ENCODE measurements around the gene REG4.
"Not testable (repeated sequence)": the region's sequence is repeated elsewhere in the genome, so short reads cannot be mapped to it uniquely, and the experiment has no call there.

The REG4 gene

GRCh38 chr1:119811387-119811786, at the start of gene REG4:
Gene REG4 (minus strand): TSS chr1:119811460. CDS start chr1:119808769, 2,691 bp downstream.
- no peak for DNase-seq (ENCODE audit: low read depth)

- no peak for DNase-seq (ENCODE audit: low read depth)
Observed at GRCh38 chr1:119859647-119860046, 48.4 kb upstream of the REG4 start.

- DNase-seq (ENCODE audit: low read depth): not testable (repeated sequence)
Observed at GRCh38 chr1:119858556-119859214, 47.4 kb upstream of the REG4 start.

GRCh38 chr1:119858126-119858525, 46.9 kb upstream of the REG4 start:
- DNase-seq (ENCODE audit: low read depth): no peak

- DNase-seq (ENCODE audit: low read depth): no peak
Observed at GRCh38 chr1:119853155-119853554, 41.9 kb upstream of the REG4 start.

GRCh38 chr1:119844206-119844605, 32.9 kb upstream of the REG4 start:
- DNase-seq (ENCODE audit: low read depth): not testable (repeated sequence)

- no peak for DNase-seq (ENCODE audit: low read depth)
Observed at GRCh38 chr1:119841306-119841705, 30.0 kb upstream of the REG4 start.

- no peak for DNase-seq (ENCODE audit: low read depth)
Observed at GRCh38 chr1:119840745-119841144, 29.5 kb upstream of the REG4 start.

GRCh38 chr1:119838236-119838635, 27.0 kb upstream of the REG4 start:
- DNase-seq (ENCODE audit: low read depth): no peak

- no peak for DNase-seq (ENCODE audit: low read depth)
Observed at GRCh38 chr1:119834990-119835389, 23.7 kb upstream of the REG4 start.

- DNase-seq (ENCODE audit: low read depth): no peak
Observed at GRCh38 chr1:119831027-119831426, 19.8 kb upstream of the REG4 start.

- DNase-seq (ENCODE audit: low read depth): no peak
Observed at GRCh38 chr1:119829625-119830024, 18.4 kb upstream of the REG4 start.

- DNase-seq (ENCODE audit: low read depth): not testable (repeated sequence)
Observed at GRCh38 chr1:119829006-119829405, 17.7 kb upstream of the REG4 start.

- DNase-seq (ENCODE audit: low read depth): no peak
Observed at GRCh38 chr1:119828266-119828665, 17.0 kb upstream of the REG4 start.

- DNase-seq (ENCODE audit: low read depth): no peak
Observed at GRCh38 chr1:119827010-119827409, 15.8 kb upstream of the REG4 start.

GRCh38 chr1:119822406-119822805, 11.1 kb upstream of the REG4 start:
- no peak for DNase-seq (ENCODE audit: low read depth)

GRCh38 chr1:119818181-119818580, 6.9 kb upstream of the REG4 start:
- DNase-seq (ENCODE audit: low read depth): no peak

GRCh38 chr1:119816407-119816806, 5.1 kb upstream of the REG4 start:
- no peak for DNase-seq (ENCODE audit: low read depth)

GRCh38 chr1:119815928-119816327, 4.7 kb upstream of the REG4 start:
- no peak for DNase-seq (ENCODE audit: low read depth)

GRCh38 chr1:119815361-119815760, 4.1 kb upstream of the REG4 start:
- no peak for DNase-seq (ENCODE audit: low read depth)

GRCh38 chr1:119814288-119814687, 3.0 kb upstream of the REG4 start:
- DNase-seq (ENCODE audit: low read depth): no peak

GRCh38 chr1:119811985-119812557, 811 bp upstream of the REG4 start:
- DNase-seq (ENCODE audit: low read depth): no peak

- peak; percentile 47 for DNase-seq (ENCODE audit: low read depth)
Observed at GRCh38 chr1:119808972-119809550, 2.2 kb downstream of the REG4 start.

GRCh38 chr1:119808491-119808890, 2.8 kb downstream of the REG4 start:
- no peak for DNase-seq (ENCODE audit: low read depth)

Measured in activated T-cell treated with anti-CD3 and anti-CD28 coated beads for 24 hours (primary cell).